ENCODE data around the gene SORCS3. TPM values are rescaled to one million over a fixed set of nuclear protein-coding genes. Genes with fewer than 3 reads are reported as not detected.

SORCS3 gene
- total and polyA plus RNA-seq, 9 of the 15 experiments (the other 6 are each of a cell fraction or from before 2014, with no cell fraction given): not detected

- Histone ChIP-seq H3K9me1 (ENCODE audit: control insufficient read depth, insufficient read depth, low read length) (no peaks in the 10 kb centered on the region), H3K27me3 (ENCODE audit: control insufficient read depth in 2 of 2, insufficient read depth in 2 of 2, low read length in 2 of 2) (no peaks in the 10 kb centered on the region), H4K20me1 (replicated peaks; ENCODE audit: control insufficient read depth, insufficient read depth, low read length) (no peaks in the 10 kb centered on the region), H3K4me1 (replicated peaks in 1 of 2; ENCODE audit: control insufficient read depth in 2 of 2, insufficient read depth in 2 of 2, low read length in 2 of 2) (no peaks in the 10 kb centered on the region), H3K79me2 (ENCODE audit: control insufficient read depth, insufficient read depth, low read length) (no peaks in the 10 kb centered on the region), H2AFZ (ENCODE audit: low read depth, low read length) (no peak overlapping the region), H3K4me3 (no peak overlapping the region), H3K27ac (ENCODE audit: extremely low read depth, low read depth, low read length) (no peak overlapping the region), H3K36me3 (ENCODE audit: control insufficient read depth, insufficient read depth, low read length) (no peaks in the 10 kb centered on the region), H3K9ac (ENCODE audit: insufficient read depth in 1 of 2, low read depth in 2 of 2, low read length in 2 of 2) (no peak overlapping the region), H3K9me3 (replicated peaks; ENCODE audit: control insufficient read depth, insufficient read depth, low read depth, low read length) (no peaks in the 10 kb centered on the region), H3K4me2 (ENCODE audit: insufficient read depth, low read length) (no peak overlapping the region)
- DNase-seq (ENCODE audit: extremely low read depth in 1 of 4, low spot score in 3 of 4): no peak
- TF ChIP-seq ZFP36 (IDR thresholded peaks at IDR 0.05; ENCODE audit: low read depth, low read length, partially characterized antibody): peak; percentile 58
- TF ChIP-seq SNIP1 (IDR thresholded peaks at IDR 0.05; ENCODE audit: low read depth): no peak
- no peak for ATAC-seq
- ChIA-PET CTCF (ENCODE audit: low intra/inter-chr PET ratio) (no interaction called here), POLR2A (interaction anchor here (0.6 kb wide), 1 partner anchor 222 kb away, joined by 3 read pairs; no protein-coding TSS in a partner anchor)
- no peak for FAIRE-seq
- in situ Hi-C loops (cut with MboI): no loop called here
- BruUV-seq (replicated peaks): no TSS peak
- WGBS (ENCODE audit: insufficient coverage, low coverage, missing lambda C conversion rate): 0% methylated on average over 1 of the region's 2 CpGs
- intact Hi-C loops (cut with micrococcal nuclease): no loop called here
Measured at GRCh38 chr10:104689105-104689504, 48.0 kb downstream of the SORCS3 start.

GRCh38 chr10:104689547-104689946 is 48.5 kb downstream of the SORCS3 start:
- no peaks in the 10 kb centered on the region for H3K9me1 ChIP-seq (ENCODE audit: control insufficient read depth, insufficient read depth, low read length)
- no peaks in the 10 kb centered on the region for H3K4me1 ChIP-seq (replicated peaks in 1 of 2; ENCODE audit: control insufficient read depth in 2 of 2, insufficient read depth in 2 of 2, low read length in 2 of 2)
- 3% methylated on average over 3 of the region's 3 CpGs for WGBS (ENCODE audit: insufficient coverage, low coverage, missing lambda C conversion rate)
- H3K9me3 ChIP-seq (replicated peaks; ENCODE audit: control insufficient read depth, insufficient read depth, low read depth, low read length): no peaks in the 10 kb centered on the region
- DNase-seq (ENCODE audit: extremely low read depth in 1 of 4, low spot score in 3 of 4) (no peak), FAIRE-seq (no peak), ATAC-seq (no peak)
- ChIA-PET POLR2A (interaction anchor here (0.6 kb wide), 1 partner anchor 222 kb away, joined by 3 read pairs; no protein-coding TSS in a partner anchor), CTCF (ENCODE audit: low intra/inter-chr PET ratio) (no interaction called here)
- TF ChIP-seq ZEB2 (IDR thresholded peaks at IDR 0.05) (no peak), CHCHD3 (CRISPR knock-in tag; IDR thresholded peaks at IDR 0.05) (no peak), JUN (IDR thresholded peaks at IDR 0.05; ENCODE audit: borderline replicate concordance, low read depth, low read length) (no peak), JUN (CRISPR knock-in tag; IDR thresholded peaks at IDR 0.05; ENCODE audit: borderline replicate concordance) (no peak), CCNT2 (IDR thresholded peaks at IDR 0.05; ENCODE audit: borderline replicate concordance, extremely low read depth, insufficient read length, low read depth, low read length) (no peak), HDGF (IDR thresholded peaks at IDR 0.05) (no peak), ZNF511 (CRISPR knock-in tag; IDR thresholded peaks at IDR 0.05) (no peak), ZNF395 (CRISPR knock-in tag; IDR thresholded peaks at IDR 0.05) (no peak), MAZ (CRISPR knock-in tag; conservative IDR thresholded peaks at IDR 0.05 in 1 of 2, IDR thresholded peaks at IDR 0.05 in 1 of 2) (no peak), PCBP2 (IDR thresholded peaks at IDR 0.05; ENCODE audit: low read depth, low read length, poor library complexity, severe bottlenecking) (no peak), HCFC1 (IDR thresholded peaks at IDR 0.05; ENCODE audit: low read depth, low read length) (no peak)
- H3K27ac ChIP-seq (ENCODE audit: extremely low read depth, low read depth, low read length): no peak overlapping the region
- intact Hi-C loops (cut with micrococcal nuclease): no loop called here
- no peaks in the 10 kb centered on the region for H3K27me3 ChIP-seq (ENCODE audit: control insufficient read depth in 2 of 2, insufficient read depth in 2 of 2, low read length in 2 of 2)
- BruUV-seq (replicated peaks): no TSS peak
- in situ Hi-C loops (cut with MboI): no loop called here
- H3K4me3 ChIP-seq: no peak overlapping the region
- H3K4me2 ChIP-seq (ENCODE audit: insufficient read depth, low read length): no peak overlapping the region
- H2AFZ ChIP-seq (ENCODE audit: low read depth, low read length): no peak overlapping the region
- no peak overlapping the region for H3K9ac ChIP-seq (ENCODE audit: insufficient read depth in 1 of 2, low read depth in 2 of 2, low read length in 2 of 2)
- no peaks in the 10 kb centered on the region for H3K36me3 ChIP-seq (ENCODE audit: control insufficient read depth, insufficient read depth, low read length)
- no peaks in the 10 kb centered on the region for H4K20me1 ChIP-seq (replicated peaks; ENCODE audit: control insufficient read depth, insufficient read depth, low read length)
- H3K79me2 ChIP-seq (ENCODE audit: control insufficient read depth, insufficient read depth, low read length): no peaks in the 10 kb centered on the region

Data from K562 (cell line).